Endothelial cell of umbilical vein (primary cell): Measurements from ENCODE around the gene IL3. TPM values are rescaled to one million over a fixed set of nuclear protein-coding genes. Genes with fewer than 3 reads are reported as not detected.

Source experiments
- BruUV-seq: library from RNA; stranded (reverse); fragments of 400-500 nt; replicated peaks from 2 replicates; lab custom pipeline; 2021; lab: Mats Ljungman, UMichigan
- CTCF ChIA-PET: fragments of 300-600, 350-600 bp; sonication (Branson Sonifier 250); formaldehyde crosslinking; loops from one replicate; lab custom pipeline; 2021; ENCODE audit warnings: antibody characterized with exemption, inconsistent platforms; lab: Charles Lee
- POLR2A ChIA-PET: fragments of 300-600, 350-600 bp; sonication (Branson Sonifier 250); formaldehyde crosslinking; loops from one replicate; lab custom pipeline; 2021; ENCODE audit warnings: antibody characterized with exemption, inconsistent platforms; lab: Charles Lee
- DNase-seq: peaks from one replicate; pipeline ENCODE4 v3.0.0-alpha.2; 2011; ENCODE audit warnings: low read depth, low spot score
- FAIRE-seq: peaks from 2 replicates; lab custom pipeline; 2011; peaks lifted over from hg19 to GRCh38; lab: Jason Lieb, UNC
- H2AFZ ChIP-seq: 2 replicates; pipeline ENCODE4 v1.6.0; 2012; ENCODE audit warnings: low read depth, low read length, control low read depth, inconsistent platforms
- H3K27ac ChIP-seq: 2 replicates; pipeline ENCODE4 v1.5.1; 2011; ENCODE audit warnings: low read depth, mild to moderate bottlenecking, control low read depth, low read length, moderate library complexity; ENCODE audit not compliant: insufficient read depth
- H3K27me3 ChIP-seq, 2 experiments: 2 replicates each; pipeline versions ENCODE4 v1.6.0 to v1.6.1; 2011; ENCODE audit warnings: low read length in 2 of 2, mixed read lengths in 1 of 2; ENCODE audit not compliant: control insufficient read depth in 2 of 2, insufficient read depth in 2 of 2
- H3K36me3 ChIP-seq, 2 experiments: 2 replicates in 1 of 2; 3 replicates in 1 of 2; pipeline ENCODE4 v1.5.1; 2011; ENCODE audit warnings: low read length in 2 of 2, mild to moderate bottlenecking in 1 of 2, moderate library complexity in 1 of 2; ENCODE audit not compliant: control insufficient read depth in 2 of 2, insufficient read depth in 2 of 2; ENCODE audit errors: extremely low read depth in 1 of 2
- H3K4me1 ChIP-seq: 3 replicates; pipeline ENCODE4 v1.5.1; 2011; ENCODE audit warnings: mild to moderate bottlenecking, low read length; ENCODE audit not compliant: control insufficient read depth, insufficient read depth; ENCODE audit errors: extremely low read depth
- H3K4me2 ChIP-seq: 2 replicates; pipeline ENCODE4 v1.6.1; 2011; ENCODE audit warnings: low read length, control low read depth, mixed read lengths; ENCODE audit not compliant: insufficient read depth
- H3K4me3 ChIP-seq, 3 experiments: fragments of 200-600 bp in 1 of 3; sonication (generic), shearing (Covaris generic) in 1 of 3; replicated peaks in 1 of 3; 2 replicates each; pipeline ENCODE4 v1.5.1; 2011 to 2016; ENCODE audit warnings: control low read depth in 3 of 3, low read length in 3 of 3, mild to moderate bottlenecking in 2 of 3, inconsistent platforms in 1 of 3, low read depth in 1 of 3, moderate library complexity in 1 of 3; ENCODE audit not compliant: insufficient read depth in 1 of 3
- H3K79me2 ChIP-seq: 2 replicates; pipeline ENCODE4 v1.6.0; 2012; ENCODE audit warnings: low read length, inconsistent platforms; ENCODE audit not compliant: control insufficient read depth, insufficient read depth
- H3K9ac ChIP-seq: replicated peaks from 2 replicates; pipeline ENCODE3; 2011; ENCODE audit warnings: low read length, control low read depth; ENCODE audit not compliant: insufficient read depth; ENCODE audit errors: extremely low read depth
- H3K9me1 ChIP-seq: replicated peaks from 3 replicates; pipeline ENCODE4 v1.6.0; 2011; ENCODE audit warnings: mild to moderate bottlenecking, low read length; ENCODE audit not compliant: control insufficient read depth, insufficient read depth; ENCODE audit errors: extremely low read depth
- H3K9me3 ChIP-seq: replicated peaks from 2 replicates; pipeline ENCODE4 v1.5.1; 2012; ENCODE audit warnings: low read length, inconsistent platforms; ENCODE audit not compliant: control insufficient read depth, insufficient read depth
- H4K20me1 ChIP-seq: replicated peaks from 2 replicates; pipeline ENCODE3; 2011; ENCODE audit warnings: mild to moderate bottlenecking, low read length; ENCODE audit not compliant: control insufficient read depth, insufficient read depth; ENCODE audit errors: extremely low read depth
- EZH2 ChIP-seq: IDR thresholded peaks from 2 replicates; pipeline ENCODE4 v1.6.1; 2012; ENCODE audit warnings: borderline replicate concordance, low read depth, mild to moderate bottlenecking, moderate library complexity, low read length, inconsistent platforms; ENCODE audit not compliant: severe bottlenecking
- MAX ChIP-seq: IDR thresholded peaks from 2 replicates; pipeline ENCODE4 v1.6.1; 2011; ENCODE audit not compliant: insufficient read depth, insufficient read length
- MYC ChIP-seq: IDR thresholded peaks from one replicate; pipeline ENCODE4 v1.6.1; 2011; ENCODE audit warnings: mild to moderate bottlenecking, low read depth, low read length
- POLR2A ChIP-seq: IDR thresholded peaks from 2 replicates; pipeline ENCODE4 v1.6.1; 2012; ENCODE audit warnings: low read depth, mild to moderate bottlenecking, control low read depth, low read length
- dilution Hi-C: fragments of 300-500 bp; cut with MboI; formaldehyde crosslinking; loops from one replicate; pipeline ENCODE4 v1.15.0; 2019; ENCODE audit warnings: low sequenced_read_pairs; ENCODE audit not compliant: extremely low pct_ligation_motif_present
- intact Hi-C: fragments of 100-400 bp; cut with micrococcal nuclease; formaldehyde crosslinking; loops from one replicate; pipeline ENCODE4 v1.10.0; 2022
- polyA plus RNA-seq, 4 experiments: library from polyadenylated mRNA; depleted of rRNA in 3 of 4; stranded (reverse) in 3 of 4; unstranded in 1 of 4; fragments of >200 nt; gene quantifications; 2 replicates each; pipeline versions ENCODE4 v1.2.1 to v1.2.3, GENCODE V29; 2011 to 2012; ENCODE audit warnings: missing spikeins in 1 of 4
- total RNA-seq: library from RNA; stranded (reverse); gene quantifications from 2 replicates; pipeline ENCODE4 v1.2.3, GENCODE V29; 2021

IL3 gene
- total and polyA plus RNA-seq, 2 donors (not counting 3 experiments of a cell fraction or from before 2014, with no cell fraction given), result not detected

GRCh38 chr5:132032196-132032595, 28.3 kb upstream of the IL3 start:
- dilution Hi-C loops, result no loop called here
- BruUV-seq, result no TSS peak

GRCh38 chr5:132033122-132033521, 27.3 kb upstream of the IL3 start:
- no peaks in the 10 kb centered on the region for H3K4me1 ChIP-seq
- no peak for TF ChIP-seq POLR2A
- no peak for TF ChIP-seq MYC
- TF ChIP-seq EZH2, result no peak
- no peak for TF ChIP-seq MAX
- H2AFZ ChIP-seq, result no peak overlapping the region
- dilution Hi-C loops (no loop called here), intact Hi-C loops (no loop called here)
- no peak for FAIRE-seq
- no peaks in the 10 kb centered on the region for H3K36me3 ChIP-seq
- ChIA-PET CTCF (no interaction called here), POLR2A (no interaction called here)
- H3K9me3 ChIP-seq, result no peaks in the 10 kb centered on the region
- no peaks in the 10 kb centered on the region for H4K20me1 ChIP-seq
- no peak overlapping the region for H3K4me2 ChIP-seq
- H3K27ac ChIP-seq, result no peak overlapping the region
- no peak for DNase-seq
- no peak overlapping the region for H3K9ac ChIP-seq
- H3K79me2 ChIP-seq, result no peaks in the 10 kb centered on the region
- no peak overlapping the region for H3K4me3 ChIP-seq
- H3K9me1 ChIP-seq, result no peaks in the 10 kb centered on the region
- peaks cover 8 to 32% of the 10 kb centered on the region in 2 experiments for H3K27me3 ChIP-seq
- BruUV-seq, result no TSS peak

More at GRCh38 chr5:132032196-132032595, 28.3 kb upstream of the IL3 start:
- Histone ChIP-seq H3K4me3 (no peak overlapping the region), H3K9me1 (no peaks in the 10 kb centered on the region), H3K4me2 (no peak overlapping the region), H3K27ac (no peak overlapping the region), H3K4me1 (no peaks in the 10 kb centered on the region), H3K9ac (no peak overlapping the region), H3K9me3 (no peaks in the 10 kb centered on the region), H3K36me3 (no peaks in the 10 kb centered on the region), H4K20me1 (no peaks in the 10 kb centered on the region), H2AFZ (no peak overlapping the region), H3K27me3 (peaks cover 9 to 32% of the 10 kb centered on the region in 2 experiments), H3K79me2 (no peaks in the 10 kb centered on the region)
- intact Hi-C loops, result no loop called here
- DNase-seq (no peak), FAIRE-seq (no peak)
- TF ChIP-seq POLR2A, result no peak
- no peak for TF ChIP-seq MYC
- POLR2A ChIA-PET, result no interaction called here
- CTCF ChIA-PET, result interaction anchor here (0.5 kb wide), 1 partner anchor 91 kb away, joined by 5 read pairs; no protein-coding TSS in a partner anchor
